ENCODE data around the gene ARMC5.
"Not testable (repeated sequence)": the region's sequence is repeated elsewhere in the genome, so short reads cannot be mapped to it uniquely, and the experiment has no call there.

The ARMC5 gene

DNA sequence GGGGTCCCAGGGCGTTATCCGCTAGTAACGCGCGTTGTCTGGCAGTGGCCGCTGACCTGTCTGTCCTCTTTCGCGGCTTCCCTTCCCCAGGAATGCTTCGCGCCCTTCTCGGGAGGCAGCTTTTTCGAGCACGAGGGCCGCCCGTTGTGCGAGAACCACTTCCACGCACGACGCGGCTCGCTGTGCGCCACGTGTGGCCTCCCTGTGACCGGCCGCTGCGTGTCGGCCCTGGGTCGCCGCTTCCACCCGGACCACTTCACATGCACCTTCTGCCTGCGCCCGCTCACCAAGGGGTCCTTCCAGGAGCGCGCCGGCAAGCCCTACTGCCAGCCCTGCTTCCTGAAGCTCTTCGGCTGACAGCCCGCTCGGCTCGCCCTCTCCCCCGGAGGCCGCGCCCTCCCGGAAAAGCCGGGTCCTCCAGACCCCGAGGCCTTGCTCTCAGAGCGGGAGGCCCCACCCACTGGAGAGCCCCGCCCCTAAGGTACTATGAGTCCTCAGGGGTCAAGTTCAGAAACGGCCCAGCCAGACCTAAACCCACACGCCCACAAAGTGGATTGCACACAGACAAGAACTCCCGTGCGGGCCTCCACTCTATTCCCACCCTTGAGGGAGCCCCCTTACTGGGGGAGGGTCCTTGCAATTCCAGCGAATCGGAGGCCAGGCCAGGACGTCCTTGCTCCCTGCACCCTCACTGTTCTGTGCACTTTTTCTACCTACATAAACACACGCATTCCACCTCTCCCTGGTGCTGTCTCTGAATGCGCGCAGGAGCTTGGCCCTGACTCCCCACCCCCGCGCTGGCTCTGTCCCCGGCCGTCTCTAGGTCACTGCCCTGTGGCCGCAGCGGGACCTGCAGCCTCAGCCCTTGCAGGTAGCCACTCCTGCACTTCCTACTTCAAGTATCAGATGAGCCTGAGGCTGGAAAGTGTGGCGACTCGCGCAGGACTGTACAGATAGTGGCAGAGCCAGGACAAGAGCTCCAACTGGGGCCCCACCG is 18.2 kb downstream of the ARMC5 start:
- no peak for DNase-seq (ENCODE audit: low read depth)

DNA sequence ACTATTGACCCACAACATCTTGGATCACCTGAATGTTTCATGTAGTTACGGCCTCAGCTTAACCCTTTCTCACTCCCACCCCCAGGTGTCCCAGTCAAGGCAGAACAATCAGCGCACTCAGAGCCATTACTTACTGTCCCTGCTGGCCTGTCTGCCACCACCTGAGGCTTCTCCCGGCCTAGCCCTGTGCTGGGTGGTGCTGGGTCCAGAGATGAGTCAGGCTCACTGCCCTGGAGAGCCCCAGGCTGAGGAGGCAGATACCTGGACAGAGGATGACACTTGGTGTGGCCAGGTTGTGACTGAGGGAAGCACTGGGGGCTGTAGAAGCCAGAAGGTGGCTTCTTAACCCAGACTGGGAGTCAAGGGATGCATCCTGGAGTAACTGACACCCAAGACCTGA is 19.7 kb downstream of the ARMC5 start:
- no peak for DNase-seq (ENCODE audit: low read depth)

DNA sequence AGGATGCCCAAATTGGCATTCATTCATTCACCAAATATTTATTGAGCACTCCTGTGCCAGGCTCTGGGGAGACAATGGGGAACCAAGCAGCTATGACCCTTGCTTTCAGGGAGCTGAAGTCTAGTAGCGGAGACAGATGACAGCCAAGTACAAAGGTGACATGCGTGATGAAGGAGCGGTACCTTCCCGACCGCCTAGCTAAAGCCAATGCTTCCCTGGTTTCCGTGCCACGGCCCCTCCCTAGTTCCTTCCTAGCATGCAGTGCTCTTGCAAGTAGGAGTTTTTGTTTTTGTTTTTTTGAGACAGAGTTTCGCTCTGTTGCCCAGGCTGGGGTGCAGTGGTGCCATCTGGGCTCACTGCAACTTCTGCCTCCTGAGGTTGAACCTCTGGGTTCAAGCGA is 20.4 kb downstream of the ARMC5 start:
- no peak for DNase-seq (ENCODE audit: low read depth)

DNA sequence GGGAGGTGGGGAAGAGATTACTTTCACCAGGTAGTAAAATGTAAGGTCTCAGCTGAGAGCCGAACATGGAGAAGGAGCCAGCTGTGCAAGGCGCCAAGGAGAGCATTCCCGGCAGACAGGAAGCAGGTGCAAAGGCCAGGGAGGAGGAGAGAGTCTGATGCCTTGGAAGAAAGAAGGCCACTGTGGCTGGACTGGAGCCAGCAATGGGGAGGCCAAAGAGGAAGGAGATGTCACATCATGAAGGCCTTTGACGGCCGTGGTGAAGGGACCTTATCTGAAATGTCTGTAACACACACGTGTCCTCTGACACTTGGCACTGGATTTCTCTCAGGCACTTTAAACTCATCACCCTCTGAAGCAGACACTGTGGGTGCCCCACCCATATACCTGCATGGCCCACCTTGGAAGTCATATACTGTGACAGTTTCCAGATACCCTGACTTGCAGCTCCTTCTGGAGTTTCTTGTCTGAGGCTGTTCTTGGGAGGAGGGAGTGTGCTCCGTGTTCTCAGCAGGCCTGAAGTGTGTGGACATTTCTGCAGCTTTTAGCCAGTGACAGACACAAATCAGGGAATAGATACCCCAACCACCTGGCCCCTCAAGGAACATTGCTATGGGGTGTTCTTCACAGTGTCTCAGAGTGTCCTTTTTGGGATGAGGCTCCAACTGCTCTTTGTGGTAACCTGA is 21.7 kb downstream of the ARMC5 start:
- no peak for DNase-seq (ENCODE audit: low read depth)

DNA sequence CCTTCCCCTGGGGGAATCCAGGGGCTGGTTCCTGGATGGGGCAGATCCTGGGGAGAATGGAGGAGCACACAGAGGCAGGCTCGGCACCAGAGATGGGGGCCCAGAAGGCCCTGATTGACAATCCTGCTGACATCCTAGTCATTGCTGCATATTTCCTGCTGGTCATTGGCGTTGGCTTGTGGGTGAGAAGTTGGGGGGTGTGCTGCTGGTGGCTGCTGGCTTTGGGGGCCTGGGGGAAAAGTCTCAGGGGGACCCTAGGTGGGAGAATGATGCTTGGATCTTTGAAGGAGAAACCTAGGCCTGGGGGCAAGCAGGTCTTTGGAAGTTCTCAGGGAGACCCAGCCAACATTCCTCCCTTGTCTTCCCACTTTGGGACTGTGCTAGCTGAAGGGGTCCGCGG is 23.8 kb downstream of the ARMC5 start, which contains the start of gene SLC5A2:
TSS of gene SLC5A2 (plus strand) at position 43 of the 400 bp plus-strand sequence. CDS start at position 57, 14 bp downstream.
- no peak for DNase-seq (ENCODE audit: low read depth)

DNA sequence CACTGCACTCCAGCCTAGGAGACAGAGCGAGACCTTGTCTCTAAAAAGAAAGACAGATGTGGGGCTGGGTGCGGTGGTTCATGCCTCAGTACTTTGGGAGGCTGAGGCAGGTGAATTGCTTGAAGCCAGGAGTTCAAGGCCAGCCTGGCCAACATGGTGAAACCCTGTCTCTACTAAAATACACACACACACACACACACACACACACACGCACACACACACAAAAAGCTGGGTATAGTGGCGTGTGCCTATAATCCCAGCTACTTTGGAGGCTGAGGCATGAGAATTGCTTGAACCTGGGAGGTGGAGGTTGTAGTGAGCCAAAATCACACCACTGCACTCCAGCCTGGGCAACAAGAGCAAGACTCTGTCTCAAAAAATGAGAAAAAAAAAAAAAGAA is 24.7 kb downstream of the ARMC5 start:
- not testable (repeated sequence) for DNase-seq (ENCODE audit: low read depth)

DNA sequence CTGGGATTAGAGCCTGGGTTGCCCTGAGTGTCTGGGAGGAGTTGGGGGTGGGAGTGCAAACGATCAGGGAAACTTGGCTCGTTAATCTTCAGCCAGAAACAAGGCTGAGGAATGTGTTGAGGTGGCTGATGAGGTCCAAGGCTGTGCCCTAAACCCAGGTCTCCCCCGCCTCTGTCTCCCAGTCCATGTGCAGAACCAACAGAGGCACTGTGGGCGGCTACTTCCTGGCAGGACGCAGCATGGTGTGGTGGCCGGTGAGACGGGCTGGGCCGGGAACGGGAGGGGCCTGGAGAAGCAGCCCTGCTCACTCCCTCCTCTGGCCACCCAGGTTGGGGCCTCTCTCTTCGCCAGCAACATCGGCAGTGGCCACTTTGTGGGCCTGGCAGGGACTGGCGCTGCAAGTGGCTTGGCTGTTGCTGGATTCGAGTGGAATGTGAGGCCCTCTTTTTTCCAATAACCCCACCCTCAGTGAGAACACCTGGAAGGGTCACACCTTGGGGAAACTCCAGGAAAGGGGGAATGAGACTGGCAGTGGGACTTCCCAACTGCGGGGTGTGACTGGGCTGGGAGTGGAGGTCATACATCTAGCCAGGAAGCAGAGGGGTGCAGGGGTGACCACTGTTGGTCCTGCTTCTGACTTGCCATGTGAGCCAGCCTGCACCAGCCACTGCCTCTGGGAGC is 25.3 kb downstream of the ARMC5 start:
- no peak for DNase-seq (ENCODE audit: low read depth)

DNA sequence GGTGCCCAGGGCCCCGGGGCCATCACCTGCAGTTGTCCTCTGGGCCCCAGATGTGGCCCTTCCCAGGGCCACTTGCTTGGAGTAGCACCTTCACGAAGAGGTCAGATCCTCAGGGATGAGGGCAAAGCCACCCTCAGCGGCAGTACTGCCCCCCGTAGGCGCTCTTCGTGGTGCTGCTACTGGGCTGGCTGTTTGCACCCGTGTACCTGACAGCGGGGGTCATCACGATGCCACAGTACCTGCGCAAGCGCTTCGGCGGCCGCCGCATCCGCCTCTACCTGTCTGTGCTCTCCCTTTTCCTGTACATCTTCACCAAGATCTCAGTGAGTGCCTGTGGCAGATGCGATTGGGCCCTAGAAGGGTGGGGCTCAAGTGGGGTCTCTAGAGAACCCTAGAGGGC is 26.3 kb downstream of the ARMC5 start:
- DNase-seq (ENCODE audit: low read depth), result no peak

DNA sequence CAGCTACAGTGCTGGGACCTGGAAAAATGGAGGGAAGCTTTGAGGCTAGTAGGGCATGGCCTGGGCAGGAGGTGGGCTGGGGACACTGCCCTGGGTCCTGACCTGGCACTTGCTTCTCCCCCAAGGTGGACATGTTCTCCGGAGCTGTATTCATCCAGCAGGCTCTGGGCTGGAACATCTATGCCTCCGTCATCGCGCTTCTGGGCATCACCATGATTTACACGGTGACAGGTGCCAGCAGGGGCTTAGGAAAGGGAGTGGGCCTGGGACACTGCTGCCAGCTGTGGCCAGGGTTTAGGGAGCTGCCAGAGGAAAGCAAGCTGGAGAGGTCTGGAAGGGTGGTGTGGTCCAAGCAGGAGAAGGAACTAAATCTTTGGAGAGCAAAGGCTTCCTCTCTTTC is 26.7 kb downstream of the ARMC5 start:
- no peak for DNase-seq (ENCODE audit: low read depth)

DNA sequence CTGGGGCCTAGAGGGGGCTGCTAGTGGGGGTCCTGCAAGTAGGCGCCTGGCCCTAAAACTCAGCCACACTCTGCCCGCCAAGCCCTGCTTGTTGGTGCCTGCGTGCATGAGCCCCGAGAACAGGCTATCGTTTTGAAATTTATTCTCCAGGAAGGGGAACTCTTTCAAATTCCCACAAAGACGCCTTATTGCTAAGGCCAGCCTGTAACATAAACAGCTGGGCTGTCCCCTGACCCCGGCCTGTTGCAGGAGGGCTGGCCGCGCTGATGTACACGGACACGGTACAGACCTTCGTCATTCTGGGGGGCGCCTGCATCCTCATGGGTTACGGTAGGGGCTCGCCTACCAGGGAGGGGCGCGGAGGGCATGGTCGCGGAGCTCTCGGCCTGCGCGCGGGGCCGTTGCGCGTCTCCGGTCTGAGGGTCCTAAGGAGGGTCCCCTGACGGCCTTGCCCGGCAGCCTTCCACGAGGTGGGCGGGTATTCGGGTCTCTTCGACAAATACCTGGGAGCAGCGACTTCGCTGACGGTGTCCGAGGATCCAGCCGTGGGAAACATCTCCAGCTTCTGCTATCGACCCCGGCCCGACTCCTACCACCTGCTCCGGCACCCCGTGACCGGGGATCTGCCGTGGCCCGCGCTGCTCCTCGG is 27.9 kb downstream of the ARMC5 start:
- DNase-seq (ENCODE audit: low read depth), result no peak

DNA sequence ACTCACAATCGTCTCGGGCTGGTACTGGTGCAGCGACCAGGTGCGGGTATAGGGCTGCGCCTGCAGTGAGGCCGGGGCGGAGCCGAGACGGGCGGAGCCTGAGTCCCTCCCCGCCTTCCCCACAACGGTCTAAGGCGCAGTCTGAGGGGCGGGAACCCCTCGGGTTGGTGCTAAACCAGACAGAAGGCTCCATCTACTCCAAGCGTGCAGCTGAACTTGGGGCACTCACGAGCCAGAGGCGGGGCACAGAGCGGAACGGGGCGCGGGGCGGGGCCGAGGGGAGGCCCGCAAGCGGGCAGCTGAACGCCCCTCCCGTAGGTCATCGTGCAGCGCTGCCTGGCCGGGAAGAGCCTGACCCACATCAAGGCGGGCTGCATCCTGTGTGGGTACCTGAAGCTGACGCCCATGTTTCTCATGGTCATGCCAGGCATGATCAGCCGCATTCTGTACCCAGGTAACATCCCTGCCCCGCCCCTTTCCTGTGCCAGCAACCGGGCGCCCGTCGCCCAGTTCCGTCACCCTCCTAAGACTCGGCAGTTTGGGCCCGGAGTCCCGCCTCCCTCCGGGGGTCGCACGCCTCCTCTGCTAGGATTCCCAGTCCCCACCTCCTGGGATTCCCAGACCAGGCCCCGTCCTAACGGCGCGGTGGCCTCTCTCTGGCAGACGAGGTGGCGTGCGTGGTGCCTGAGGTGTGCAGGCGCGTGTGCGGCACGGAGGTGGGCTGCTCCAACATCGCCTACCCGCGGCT is 28.6 kb downstream of the ARMC5 start:
- peak; percentile 33 for DNase-seq (ENCODE audit: low read depth)

DNA sequence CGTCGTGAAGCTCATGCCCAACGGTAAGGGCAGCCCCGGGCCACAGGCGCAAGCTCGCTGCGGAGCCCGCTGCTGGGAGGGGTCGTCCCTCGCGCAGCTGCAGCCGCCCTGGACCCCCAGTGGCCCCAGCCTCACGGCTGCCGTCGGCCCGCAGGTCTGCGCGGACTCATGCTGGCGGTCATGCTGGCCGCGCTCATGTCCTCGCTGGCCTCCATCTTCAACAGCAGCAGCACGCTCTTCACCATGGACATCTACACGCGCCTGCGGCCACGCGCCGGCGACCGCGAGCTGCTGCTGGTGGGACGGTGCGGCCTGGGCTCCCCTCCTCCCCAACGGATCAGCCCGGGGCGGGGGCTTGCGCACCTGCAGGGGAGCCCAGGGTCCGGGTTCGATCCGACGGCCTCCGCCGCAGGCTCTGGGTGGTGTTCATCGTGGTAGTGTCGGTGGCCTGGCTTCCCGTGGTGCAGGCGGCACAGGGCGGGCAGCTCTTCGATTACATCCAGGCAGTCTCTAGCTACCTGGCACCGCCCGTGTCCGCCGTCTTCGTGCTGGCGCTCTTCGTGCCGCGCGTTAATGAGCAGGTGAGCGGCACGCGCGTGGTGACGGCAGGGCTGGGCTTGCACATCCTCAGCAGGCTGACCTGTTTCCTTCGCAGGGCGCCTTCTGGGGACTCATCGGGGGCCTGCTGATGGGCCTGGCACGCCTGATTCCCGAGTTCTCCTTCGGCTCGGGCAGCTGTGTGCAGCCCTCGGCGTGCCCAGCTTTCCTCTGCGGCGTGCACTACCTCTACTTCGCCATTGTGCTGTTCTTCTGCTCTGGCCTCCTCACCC is 29.4 kb downstream of the ARMC5 start:
- DNase-seq (ENCODE audit: low read depth), result no peak

DNA sequence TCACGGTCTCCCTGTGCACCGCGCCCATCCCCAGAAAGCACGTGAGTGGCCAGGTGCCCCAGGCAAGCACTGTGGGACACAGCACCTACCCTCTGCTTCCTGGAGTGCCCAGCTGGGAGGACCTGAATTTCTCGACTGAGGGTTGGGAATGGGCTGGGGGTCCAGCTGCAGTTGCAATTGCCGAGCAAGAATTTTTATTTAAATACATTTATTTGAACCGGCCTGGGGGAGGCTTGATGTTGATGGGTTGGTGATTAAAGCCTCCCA is 29.9 kb downstream of the ARMC5 start:
- DNase-seq (ENCODE audit: low read depth), result no peak

DNA sequence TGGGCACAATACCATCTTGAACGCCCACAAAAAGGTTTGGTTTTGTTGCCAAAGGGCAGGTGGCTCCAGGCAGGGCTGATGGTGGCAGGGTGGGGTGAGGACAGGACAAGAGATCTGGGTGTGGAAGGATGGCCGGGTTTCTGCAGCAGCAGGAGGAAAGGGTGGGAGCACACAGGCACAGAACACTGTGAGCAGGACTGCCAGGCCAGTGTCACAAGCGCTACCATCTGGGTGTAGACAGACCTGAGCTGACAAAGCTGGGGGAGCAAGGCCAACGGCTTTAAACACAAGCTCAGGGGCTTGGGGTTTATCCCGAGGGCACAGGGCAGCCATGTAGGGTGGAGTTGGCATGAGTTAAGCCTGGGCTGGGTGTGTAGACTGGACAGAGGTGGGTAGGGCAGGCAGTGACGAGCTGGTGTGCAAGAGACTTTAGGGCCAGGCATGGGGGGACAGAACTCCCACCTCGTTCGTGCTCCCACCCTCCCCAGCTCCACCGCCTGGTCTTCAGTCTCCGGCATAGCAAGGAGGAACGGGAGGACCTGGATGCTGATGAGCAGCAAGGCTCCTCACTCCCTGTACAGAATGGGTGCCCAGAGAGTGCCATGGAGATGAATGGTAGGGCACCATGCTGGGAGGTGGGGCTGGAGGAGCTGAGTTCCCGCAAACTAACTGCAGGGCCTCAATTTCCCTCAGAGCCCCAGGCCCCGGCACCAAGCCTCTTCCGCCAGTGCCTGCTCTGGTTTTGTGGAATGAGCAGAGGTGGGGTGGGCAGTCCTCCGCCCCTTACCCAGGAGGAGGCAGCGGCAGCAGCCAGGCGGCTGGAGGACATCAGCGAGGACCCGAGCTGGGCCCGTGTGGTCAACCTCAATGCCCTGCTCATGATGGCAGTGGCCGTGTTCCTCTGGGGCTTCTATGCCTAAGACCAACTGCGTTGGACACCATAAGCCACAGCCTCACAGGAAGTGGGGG is 30.6 kb downstream of the ARMC5 start:
- no peak for DNase-seq (ENCODE audit: low read depth)

DNA sequence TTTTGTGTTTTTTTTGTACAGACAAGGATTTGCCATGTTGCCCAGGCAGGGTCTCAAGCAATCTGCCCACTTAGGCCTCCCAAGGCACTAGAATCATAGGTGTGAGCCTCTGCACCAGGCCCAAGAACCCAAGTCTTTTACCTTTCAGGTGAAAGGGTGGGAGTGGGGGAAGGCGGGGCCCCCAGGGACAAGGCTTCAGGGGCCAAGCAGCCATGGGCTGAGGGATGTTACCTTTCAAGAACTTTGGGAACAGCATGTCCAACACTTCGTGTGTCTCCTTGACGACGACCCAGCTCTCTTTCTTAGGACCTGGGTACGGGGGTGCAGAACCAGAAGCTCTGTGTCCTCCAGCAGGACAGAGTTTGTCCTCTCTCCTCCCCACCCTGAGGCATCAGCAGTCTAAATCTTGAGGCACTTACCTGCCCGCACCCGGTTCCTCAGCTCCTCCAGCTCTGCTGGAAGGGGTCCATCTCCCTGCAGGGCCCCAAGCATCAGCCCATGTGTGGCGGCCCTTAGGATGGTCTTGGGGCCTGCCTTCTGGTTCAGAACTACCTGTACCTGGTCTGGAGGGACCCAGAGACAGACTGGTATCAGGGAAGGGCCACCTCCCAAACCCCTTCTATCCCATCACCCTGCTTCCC is 32.6 kb downstream of the ARMC5 start:
- DNase-seq (ENCODE audit: low read depth), result no peak

DNA sequence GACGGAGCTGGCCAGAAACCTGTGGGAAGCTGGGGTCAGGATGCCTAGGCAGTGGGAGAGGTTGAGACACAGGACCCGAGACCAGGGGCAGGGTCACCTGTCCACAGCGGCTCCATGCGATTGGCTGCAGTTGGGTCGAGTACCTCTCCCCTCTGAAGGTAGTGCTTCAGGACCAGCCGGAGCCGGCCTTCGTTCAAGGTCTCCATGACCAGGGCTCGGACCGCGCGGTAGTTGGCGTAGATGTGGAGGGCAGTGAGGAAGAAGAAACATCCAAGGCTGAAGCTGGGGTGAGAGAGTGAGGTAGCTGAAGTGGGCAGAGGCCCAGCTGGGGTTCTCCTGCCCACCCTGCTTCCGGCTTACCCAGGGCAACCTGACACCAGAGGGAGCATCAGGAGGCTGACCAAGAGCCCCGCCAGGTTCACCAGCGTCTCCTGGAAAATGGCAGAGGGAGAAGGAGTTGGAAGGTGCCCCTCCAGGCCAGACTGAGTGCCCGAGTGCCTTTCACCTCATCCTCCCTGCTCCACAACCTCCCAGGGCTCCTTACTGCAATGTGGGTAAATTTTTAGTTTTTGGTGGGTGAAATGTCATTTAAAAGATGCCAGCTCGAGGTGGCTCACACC is 34.3 kb downstream of the ARMC5 start:
- no peak for DNase-seq (ENCODE audit: low read depth)

DNA sequence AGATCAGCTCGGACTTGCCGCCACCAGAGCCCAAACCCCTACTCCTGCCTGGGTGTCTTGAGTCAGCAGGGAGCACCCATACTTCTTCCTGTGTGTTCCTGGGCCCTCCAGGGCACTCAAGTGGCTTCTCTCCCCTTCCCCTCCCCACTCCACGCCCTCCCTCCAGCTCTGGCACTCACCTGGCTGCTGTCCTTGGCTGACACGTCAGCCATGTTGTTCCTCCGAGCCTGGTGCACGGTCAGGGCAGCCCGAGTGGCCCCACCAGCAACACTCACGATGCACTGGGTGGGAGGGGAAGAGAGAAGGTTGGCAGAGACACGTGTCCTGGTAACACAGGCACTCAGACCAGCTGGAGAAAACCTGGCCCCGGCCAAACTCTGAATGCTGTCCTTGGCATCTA is 37.4 kb downstream of the ARMC5 start:
- DNase-seq (ENCODE audit: low read depth), result no peak

DNA sequence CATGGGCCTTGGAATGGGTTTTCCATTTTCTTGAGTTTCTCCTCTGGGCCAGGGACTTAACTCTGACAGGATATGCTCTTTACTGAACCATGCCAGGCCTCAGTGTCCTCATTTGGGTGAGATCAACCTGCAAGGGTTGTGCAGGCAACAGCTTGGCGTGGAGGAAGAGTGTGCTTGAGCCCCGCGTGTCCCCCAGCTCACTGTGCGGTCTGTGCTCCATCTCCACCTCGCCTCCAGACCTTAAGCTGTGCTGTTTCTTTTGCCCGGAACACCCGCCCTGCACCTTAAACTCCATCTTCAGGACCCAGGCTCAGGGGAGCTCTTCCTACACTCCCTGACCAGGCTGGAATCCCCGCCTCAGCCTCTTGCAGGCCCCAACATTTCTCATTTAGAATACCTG is 39.2 kb downstream of the ARMC5 start:
- DNase-seq (ENCODE audit: low read depth), result no peak

DNA sequence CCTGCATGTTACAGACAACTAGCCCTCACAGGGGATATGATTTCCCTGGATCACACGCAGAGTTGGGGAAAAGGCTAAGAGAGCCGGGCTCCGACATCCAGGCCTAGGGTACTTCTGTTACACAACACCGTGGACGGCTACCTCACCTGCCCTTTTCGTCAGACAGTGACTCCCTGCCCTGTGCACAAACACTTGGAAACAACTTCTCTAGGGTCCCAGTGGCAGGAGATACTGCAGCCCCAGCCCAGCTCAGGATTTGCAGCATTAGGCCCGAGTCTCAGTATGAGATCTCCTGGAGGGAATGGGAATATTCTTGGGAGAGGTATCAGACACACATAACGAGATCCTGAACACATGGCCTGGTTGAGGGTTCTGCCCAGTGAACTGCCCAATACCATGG is 40.6 kb downstream of the ARMC5 start:
- DNase-seq (ENCODE audit: low read depth), result no peak

All from stimulated activated CD8-positive, alpha-beta memory T cell treated with anti-CD3 and anti-CD28 coated beads, Interleukin-7, amount 100 ng/mL, for 24 hours (primary cell).